Body of pancreas (tissue), 4 donors: ENCODE data around the gene ADGRA1. TPM values are rescaled to one million over a fixed set of nuclear protein-coding genes. Genes with fewer than 3 reads are reported as not detected.

ENCODE experiments used
- ATAC-seq: fragments of 150-250 bp; one replicate; pipeline ENCODE4 v1.9.1; 2016
- DNase-seq, 4 donors: peaks; one replicate each; pipeline ENCODE4 v3.0.0-alpha.2; 2019
- H3K27ac ChIP-seq, 4 donors: fragments of 200-600 bp; sonication (generic); 1 replicate in 3 of 4; 2 replicates in 1 of 4; pipeline versions ENCODE4 v1.5.1 to v1.6.1; 2016 to 2019; ENCODE audit warnings: mild to moderate bottlenecking in 1 of 4, mixed read lengths in 1 of 4, moderate library complexity in 1 of 4
- H3K27me3 ChIP-seq, 2 donors: fragments of 200-600 bp; sonication (generic); one replicate each; pipeline ENCODE4 v1.6.0; 2016; ENCODE audit warnings: mild to moderate bottlenecking in 1 of 2
- H3K36me3 ChIP-seq, 2 donors: fragments of 200-600 bp; sonication (generic); replicated peaks in 1 of 2; 2 replicates each; pipeline ENCODE4 v1.5.1; 2016; ENCODE audit warnings: low read depth in 2 of 2; ENCODE audit not compliant: insufficient read depth in 1 of 2
- H3K4me1 ChIP-seq: fragments of 200-600 bp; sonication (generic); one replicate; pipeline ENCODE4 v1.6.0; 2016
- H3K4me3 ChIP-seq, 2 donors: fragments of 200-600 bp; sonication (generic); 1 replicate in 1 of 2; 2 replicates in 1 of 2; pipeline ENCODE4 v1.5.1; 2016 to 2019
- H3K9me3 ChIP-seq, 3 donors: fragments of 200-600 bp; sonication (generic); 1 replicate in 2 of 3; 2 replicates in 1 of 3; pipeline ENCODE4 v1.5.1; 2016
- CTCF ChIP-seq, 7 experiments: fragments of 450-650 bp in 4 of 7; fragments of 200-600 bp in 3 of 7; sonication (generic) in 3 of 7; IDR thresholded peaks; one replicate each; pipeline ENCODE4 v1.5.1; 2016 to 2019; ENCODE audit warnings: antibody characterized with exemption in 7 of 7
- POLR2A ChIP-seq, 3 donors: fragments of 450-650 bp; IDR thresholded peaks; one replicate each; pipeline ENCODE4 v1.6.1; 2016; ENCODE audit warnings: antibody characterized with exemption in 3 of 3, mild to moderate bottlenecking in 2 of 3
- WGBS, 2 donors: methylation state at CpG; one replicate each; pipeline ENCODE4 v1.1.5; 2017; 5-methylcytosine and 5-hydroxymethylcytosine counted together
- intact Hi-C: fragments of 100-400 bp; cut with DNase I; formaldehyde crosslinking; loops from one replicate; pipeline ENCODE4 v1.15.1; 2023
- total RNA-seq, 2 donors: library from RNA; depleted of rRNA; stranded (reverse); fragments of >200 nt; gene quantifications; one replicate each; pipeline ENCODE4 v1.1.0, GENCODE V29; 2016

ADGRA1 gene
- total RNA-seq, 2 donors from 2014 or later = under 0.01 TPM; not detected in 1

DNA sequence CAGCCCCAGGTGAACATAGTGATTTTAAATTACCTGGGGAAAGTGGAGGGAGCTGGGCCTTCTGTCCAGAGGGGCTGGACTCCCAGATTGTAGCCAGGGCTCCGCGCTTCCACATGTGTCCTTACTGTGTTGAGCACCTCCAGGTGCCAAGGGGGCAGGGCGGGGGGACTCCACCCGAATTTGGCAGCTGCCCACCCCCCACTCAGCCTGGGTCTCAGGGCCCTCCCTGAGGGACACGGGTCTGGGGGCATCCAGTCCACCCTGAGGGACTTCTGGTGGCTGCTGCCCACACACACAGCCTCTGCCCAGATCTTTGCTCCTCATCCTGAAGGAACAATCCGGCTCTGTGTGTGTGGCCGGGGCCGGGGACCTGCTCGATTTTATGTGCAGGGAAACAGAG, 28.2 kb upstream of the ADGRA1 start:
- no peaks in the 10 kb centered on the region for H3K9me3 ChIP-seq
- H3K27ac ChIP-seq = no peak overlapping the region
- intact Hi-C loops = no loop called here
- ATAC-seq = no peak
- no peak for DNase-seq
- TF ChIP-seq CTCF (IDR thresholded peaks at IDR 0.05) = no peak
- TF ChIP-seq POLR2A (IDR thresholded peaks at IDR 0.05) = no peak
- 59 to 66% methylated on average over 7 to 9 of the region's 9 CpGs for WGBS, 2 donors
- no peak overlapping the region for H3K4me3 ChIP-seq
- H3K36me3 ChIP-seq = no peaks in the 10 kb centered on the region
- no peaks in the 10 kb centered on the region for H3K27me3 ChIP-seq
- H3K4me1 ChIP-seq = no peaks in the 10 kb centered on the region

- DNase-seq (no peak), ATAC-seq (no peak)
- H3K4me1 ChIP-seq = no peaks in the 10 kb centered on the region
- H3K9me3 ChIP-seq = no peaks in the 10 kb centered on the region
- TF ChIP-seq POLR2A (IDR thresholded peaks at IDR 0.05) (no peak), CTCF (IDR thresholded peaks at IDR 0.05) (no peak)
- H3K27me3 ChIP-seq = no peaks in the 10 kb centered on the region
- intact Hi-C loops = no loop called here
- no peak overlapping the region for H3K4me3 ChIP-seq
- H3K27ac ChIP-seq = no peak overlapping the region
- WGBS, 2 donors = 62 to 87% methylated on average over 3 to 18 of the region's 18 CpGs
- H3K36me3 ChIP-seq = no peaks in the 10 kb centered on the region
These were observed 27.7 kb upstream of the ADGRA1 start for GRCh38 chr10:133060022-133060421.

DNA sequence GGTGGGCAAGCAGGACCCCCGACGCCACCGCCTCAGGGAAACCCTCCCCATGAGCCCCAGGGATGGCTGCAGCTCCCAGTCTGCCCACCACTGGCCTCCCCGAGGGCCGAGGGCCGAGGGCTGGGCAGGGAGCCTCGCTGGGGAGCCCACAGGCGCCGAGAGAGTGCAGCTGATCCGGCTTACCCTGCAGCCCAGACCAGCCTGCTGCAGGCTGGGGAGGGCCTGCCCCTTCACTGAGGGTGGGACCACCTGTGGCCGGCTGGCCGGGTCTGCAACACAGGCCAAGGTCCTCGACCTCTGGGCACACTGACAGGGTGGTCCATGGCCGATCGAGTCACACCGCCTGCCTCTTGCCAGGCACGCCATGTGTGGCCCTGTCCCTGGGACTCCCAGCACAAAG, 27.3 kb upstream of the ADGRA1 start:
- no peaks in the 10 kb centered on the region for H3K27me3 ChIP-seq
- intact Hi-C loops = no loop called here
- DNase-seq (no peak), ATAC-seq (no peak)
- no peaks in the 10 kb centered on the region for H3K9me3 ChIP-seq
- TF ChIP-seq POLR2A (IDR thresholded peaks at IDR 0.05) = no peak
- TF ChIP-seq CTCF (IDR thresholded peaks at IDR 0.05) = no peak
- H3K27ac ChIP-seq = no peak overlapping the region
- H3K36me3 ChIP-seq = no peaks in the 10 kb centered on the region
- H3K4me1 ChIP-seq = no peaks in the 10 kb centered on the region
- no peak overlapping the region for H3K4me3 ChIP-seq
- WGBS, 2 donors = 68 to 100% methylated on average over 1 to 17 of the region's 17 CpGs

DNA sequence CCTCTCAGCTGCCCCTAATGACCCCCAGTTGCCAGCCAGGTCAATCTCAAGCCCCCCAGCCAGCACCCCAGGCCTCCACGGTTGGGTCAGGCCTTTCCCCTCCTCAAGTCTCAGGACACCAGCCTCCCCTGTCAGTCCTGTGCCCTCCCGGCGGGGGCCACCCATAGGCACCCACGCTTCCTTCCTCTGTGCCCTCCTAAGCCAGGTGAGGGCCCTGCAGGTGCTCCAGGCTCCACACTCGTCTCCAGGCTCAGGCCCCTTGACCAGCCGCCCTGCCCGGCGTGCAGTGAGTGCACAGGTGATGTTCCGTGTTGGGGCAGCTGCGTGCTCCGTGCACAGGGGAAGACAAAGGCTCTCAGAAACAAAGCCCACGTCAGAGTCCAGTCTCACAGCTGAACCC, 26.8 kb upstream of the ADGRA1 start:
- no peak for TF ChIP-seq CTCF (IDR thresholded peaks at IDR 0.05)
- TF ChIP-seq POLR2A (IDR thresholded peaks at IDR 0.05) = no peak
- Histone ChIP-seq H3K27me3 (no peaks in the 10 kb centered on the region), H3K4me1 (no peaks in the 10 kb centered on the region), H3K36me3 (no peaks in the 10 kb centered on the region), H3K4me3 (no peak overlapping the region), H3K27ac (no peak overlapping the region), H3K9me3 (no peaks in the 10 kb centered on the region)
- 66 to 80% methylated on average over 7 to 12 of the region's 12 CpGs for WGBS, 2 donors
- DNase-seq (no peak), ATAC-seq (no peak)
- intact Hi-C loops = no loop called here

- no peak overlapping the region for H3K27ac ChIP-seq
- no peak overlapping the region for H3K4me3 ChIP-seq
- no peaks in the 10 kb centered on the region for H3K9me3 ChIP-seq
- no peaks in the 10 kb centered on the region for H3K36me3 ChIP-seq
- no peak for DNase-seq
- intact Hi-C loops = no loop called here
- no peak for ATAC-seq
- H3K27me3 ChIP-seq = no peaks in the 10 kb centered on the region
- WGBS, 2 donors = 78% methylated on average over 13 to 23 of the region's 23 CpGs
- TF ChIP-seq POLR2A (IDR thresholded peaks at IDR 0.05) (no peak), CTCF (IDR thresholded peaks at IDR 0.05) (no peak)
- H3K4me1 ChIP-seq = no peaks in the 10 kb centered on the region
These were observed 26.3 kb upstream of the ADGRA1 start for GRCh38 chr10:133061296-133062038.
